ENCODE results near the gene BET1L.
"Not testable (repeated sequence)": the region's sequence is repeated elsewhere in the genome, so short reads cannot be mapped to it uniquely, and the experiment has no call there.

BET1L gene

GRCh38 chr11:207208-207862 lies at the start of gene BET1L, which contains the start of gene RIC8A:
Gene BET1L (minus strand): TSS chr11:207399. CDS start chr11:207321, 78 bp downstream.
Gene RIC8A (plus strand): TSS chr11:207708. CDS start chr11:208855, 1,147 bp downstream.
- DNase-seq = peak; percentile 95 to 98 (median 96)

- no peak for DNase-seq
Observed at GRCh38 chr11:255816-256215, 48.6 kb upstream of the BET1L start.

GRCh38 chr11:255176-255575 lies 48.0 kb upstream of the BET1L start:
- no peak for DNase-seq

GRCh38 chr11:253886-254270 lies 46.7 kb upstream of the BET1L start:
- no peak for DNase-seq

- DNase-seq = no peak
Observed at GRCh38 chr11:253160-253885, 46.1 kb upstream of the BET1L start.

GRCh38 chr11:252666-253065 lies 45.5 kb upstream of the BET1L start:
- DNase-seq = no peak

- DNase-seq = no peak
Observed at GRCh38 chr11:251550-251949, 44.4 kb upstream of the BET1L start.

GRCh38 chr11:250740-251299 lies 43.6 kb upstream of the BET1L start:
- peak; percentile 46 to 80 (median 69) for DNase-seq

- DNase-seq = no peak
Observed at GRCh38 chr11:250274-250673, 43.1 kb upstream of the BET1L start.

GRCh38 chr11:249062-249461 lies 41.9 kb upstream of the BET1L start:
- DNase-seq = no peak

- DNase-seq = no peak
Observed at GRCh38 chr11:244376-244775, 37.2 kb upstream of the BET1L start.

- no peak for DNase-seq
Observed at GRCh38 chr11:241634-242033, 34.4 kb upstream of the BET1L start.

- DNase-seq = no peak
Observed at GRCh38 chr11:240315-240714, 33.1 kb upstream of the BET1L start.

GRCh38 chr11:238346-238745 lies 31.1 kb upstream of the BET1L start:
- not testable (repeated sequence) for DNase-seq

- peak; percentile 75 to 88 (median 76) for DNase-seq
Observed at GRCh38 chr11:236774-237767, 29.9 kb upstream of the BET1L start, which contains the start of gene PSMD13. Gene PSMD13 (plus strand): TSS chr11:236976. CDS start chr11:237050, 74 bp downstream.

GRCh38 chr11:235997-236773 lies 29.0 kb upstream of the BET1L start, which contains the start of gene SIRT3:
Gene SIRT3 (minus strand): TSS chr11:236342. CDS start chr11:236328, 14 bp downstream.
- peak; percentile 41 to 83 (median 71) for DNase-seq

- DNase-seq = no peak
Observed at GRCh38 chr11:235609-235996, 28.4 kb upstream of the BET1L start.

- no peak for DNase-seq
Observed at GRCh38 chr11:235180-235579, 28.0 kb upstream of the BET1L start.

- DNase-seq = no peak
Observed at GRCh38 chr11:232783-233565, 25.8 kb upstream of the BET1L start.

GRCh38 chr11:230431-230830 lies 23.2 kb upstream of the BET1L start:
- DNase-seq = no peak

GRCh38 chr11:227824-228379 lies 20.7 kb upstream of the BET1L start:
- no peak for DNase-seq

All from activated naive CD4-positive, alpha-beta T cell (primary cell).